ENCODE measurements around the gene ANKLE2.

GRCh38 chr12:132677492-132677891 is 84.1 kb downstream of the ANKLE2 start:
- no peak for TF ChIP-seq POLR2AphosphoS5 (IDR thresholded peaks at IDR 0.05; ENCODE audit: low read depth, low read length)
- no peak for TF ChIP-seq EP300 (IDR thresholded peaks at IDR 0.05; ENCODE audit: low read depth in 2 of 2, low read length in 2 of 2)
- TF ChIP-seq EP300 (CRISPR knock-in tag; IDR thresholded peaks at IDR 0.05; ENCODE audit: borderline replicate concordance) = no peak
- no peak for TF ChIP-seq JUND (CRISPR knock-in tag; IDR thresholded peaks at IDR 0.05)
- TF ChIP-seq ZNF432 (CRISPR knock-in tag; IDR thresholded peaks at IDR 0.05; ENCODE audit: borderline replicate concordance) = no peak
- no peak for TF ChIP-seq ZNF839 (CRISPR knock-in tag; IDR thresholded peaks at IDR 0.05; ENCODE audit: borderline replicate concordance)
- no peak for TF ChIP-seq ZZZ3 (CRISPR knock-in tag; IDR thresholded peaks at IDR 0.05; ENCODE audit: borderline replicate concordance)
- no peak for TF ChIP-seq TCF7L2 (IDR thresholded peaks at IDR 0.05; ENCODE audit: low read depth, low read length)
